ENCODE measurements around the gene SLC28A2. TPM values are rescaled to one million over a fixed set of nuclear protein-coding genes. Genes with fewer than 3 reads are reported as not detected.

Gene SLC28A2
- total RNA-seq, 1 donor from 2014 or later, result not detected

- no peak for DNase-seq (ENCODE audit: low spot score)
Measured at GRCh38 chr15:45326280-45326679, 74.2 kb downstream of the SLC28A2 start.

DNA sequence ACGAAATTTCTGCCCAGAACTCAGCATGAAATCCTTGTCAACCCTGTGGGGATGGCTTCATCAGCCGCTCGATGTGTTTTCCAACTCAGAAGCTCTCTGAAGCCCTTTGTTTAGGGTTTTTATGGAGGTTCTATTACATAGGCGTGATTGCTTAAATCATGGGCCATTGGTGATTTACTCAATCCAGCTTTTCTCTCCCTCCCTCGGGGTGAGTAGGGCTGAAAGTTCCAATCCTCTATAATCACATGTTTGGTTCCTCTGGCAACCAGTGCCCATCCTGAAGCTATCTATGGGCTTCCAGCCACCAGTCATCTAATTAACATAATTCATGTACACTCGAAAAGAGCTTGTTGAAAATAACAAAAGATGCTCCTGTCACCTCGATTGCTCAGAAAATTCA lies 74.7 kb downstream of the SLC28A2 start:
- DNase-seq (ENCODE audit: low spot score), result no peak

Other genes with a start within 250 kb of the SLC28A2 start
- 7.4 TPM for gene SORD, start 229.0 kb upstream of the SLC28A2 start, total RNA-seq
- gene DUOX2, start 138.1 kb upstream of the SLC28A2 start, total RNA-seq, result 0.80 TPM
- not detected for gene DUOXA2, start 137.9 kb upstream of the SLC28A2 start, total RNA-seq
- 1.8 TPM for gene DUOXA1, start 122.4 kb upstream of the SLC28A2 start, total RNA-seq
- gene DUOX1, start 122.2 kb upstream of the SLC28A2 start, total RNA-seq, result 2.5 TPM
- gene SHF, start 64.3 kb upstream of the SLC28A2 start, total RNA-seq, result 3.8 TPM
- gene GATM, start 126.3 kb downstream of the SLC28A2 start, total RNA-seq, result 10.6 TPM